ENCODE data around the gene FMO4. TPM values are rescaled to one million over a fixed set of nuclear protein-coding genes. Genes with fewer than 3 reads are reported as not detected.
"Not testable (repeated sequence)": the region's sequence is repeated elsewhere in the genome, so short reads cannot be mapped to it uniquely, and the experiment has no call there.

FMO4 gene
- total and polyA plus RNA-seq, 2 experiments from 2014 or later, result 1.4 to 1.7 TPM

GRCh38 chr1:171357179-171357578 lies 43.2 kb downstream of the FMO4 start:
- H3K27ac ChIP-seq, result no peak overlapping the region
- H2AFZ ChIP-seq, result no peak overlapping the region
- no peak overlapping the region for H3K9ac ChIP-seq
- WGBS, 2 experiments (ENCODE audit: low coverage in 1 of 2, low lambda C conversion rate in 2 of 2, missing lambda C conversion rate in 2 of 2), result 49 to 50% methylated on average over 4 of the region's 4 CpGs
- in situ Hi-C loops (cut with MboI), result no loop called here
- H3K4me3 ChIP-seq, result no peak overlapping the region
- no peaks in the 10 kb centered on the region for H3K9me3 ChIP-seq (ENCODE audit: low read depth)
- no peak for DNase-seq
- no peaks in the 10 kb centered on the region for H3K9me2 ChIP-seq (ENCODE audit: insufficient read depth)
- H3K4me1 ChIP-seq (ENCODE audit: insufficient read depth), result no peaks in the 10 kb centered on the region
- H3F3A ChIP-seq (ENCODE audit: insufficient read depth), result no peaks in the 10 kb centered on the region
- H3K4me2 ChIP-seq (ENCODE audit: unreplicated experiment), result no peak overlapping the region
- no peaks in the 10 kb centered on the region for H3K36me3 ChIP-seq (ENCODE audit: low read depth)
- no peaks in the 10 kb centered on the region for H4K20me1 ChIP-seq (ENCODE audit: insufficient read depth)
- H3K27me3 ChIP-seq (replicated peaks; ENCODE audit: insufficient read depth), result 0 out of 2 replicates have a peak, but pooled peaks cover 4% of the 10 kb centered on the region
- H3K79me2 ChIP-seq (ENCODE audit: insufficient read depth), result no peaks in the 10 kb centered on the region
- TF ChIP-seq EZH2 (IDR thresholded peaks at IDR 0.05; ENCODE audit: insufficient read depth, poor library complexity, severe bottlenecking) (no peak), EZH2phosphoT487 (IDR thresholded peaks at IDR 0.05; ENCODE audit: insufficient read depth, low read depth) (no peak)

- H3K9me2 ChIP-seq (ENCODE audit: insufficient read depth); H3K79me2 ChIP-seq (ENCODE audit: insufficient read depth); H4K20me1 ChIP-seq (ENCODE audit: insufficient read depth); H3F3A ChIP-seq (ENCODE audit: insufficient read depth); H3K9me3 ChIP-seq (ENCODE audit: low read depth); in situ Hi-C loops (cut with MboI); H3K4me1 ChIP-seq (ENCODE audit: insufficient read depth); H3K36me3 ChIP-seq (ENCODE audit: low read depth); H2AFZ ChIP-seq; H3K27me3 ChIP-seq (replicated peaks; ENCODE audit: insufficient read depth); DNase-seq; H3K4me3 ChIP-seq; H3K9ac ChIP-seq; H3K4me2 ChIP-seq (ENCODE audit: unreplicated experiment); H3K27ac ChIP-seq: not testable (repeated sequence)
- WGBS, 2 experiments (ENCODE audit: low coverage in 1 of 2, low lambda C conversion rate in 2 of 2, missing lambda C conversion rate in 2 of 2), result 62% methylated on average over 7 of the region's 7 CpGs
Measured at GRCh38 chr1:171359355-171359648, 45.3 kb downstream of the FMO4 start.

- H3K27ac ChIP-seq; H3K27me3 ChIP-seq (replicated peaks; ENCODE audit: insufficient read depth); H2AFZ ChIP-seq; H3K4me1 ChIP-seq (ENCODE audit: insufficient read depth); H3K9me3 ChIP-seq (ENCODE audit: low read depth); H3K9me2 ChIP-seq (ENCODE audit: insufficient read depth); H4K20me1 ChIP-seq (ENCODE audit: insufficient read depth); H3K9ac ChIP-seq; H3K79me2 ChIP-seq (ENCODE audit: insufficient read depth); H3F3A ChIP-seq (ENCODE audit: insufficient read depth); H3K36me3 ChIP-seq (ENCODE audit: low read depth); H3K4me2 ChIP-seq (ENCODE audit: unreplicated experiment); H3K4me3 ChIP-seq; in situ Hi-C loops (cut with MboI): not testable (repeated sequence)
- WGBS, 2 experiments (ENCODE audit: low coverage in 1 of 2, low lambda C conversion rate in 2 of 2, missing lambda C conversion rate in 2 of 2), result 69 to 72% methylated on average over 9 of the region's 9 CpGs
- DNase-seq, result peak; percentile 6
Measured at GRCh38 chr1:171359731-171360527, 45.9 kb downstream of the FMO4 start.

- DNase-seq, result peak; percentile 12
- no peaks in the 10 kb centered on the region for H3K9me2 ChIP-seq (ENCODE audit: insufficient read depth)
- no peak overlapping the region for H3K4me2 ChIP-seq (ENCODE audit: unreplicated experiment)
- H3K79me2 ChIP-seq (ENCODE audit: insufficient read depth), result no peaks in the 10 kb centered on the region
- H3K27me3 ChIP-seq (replicated peaks; ENCODE audit: insufficient read depth), result no peaks in the 10 kb centered on the region
- no peaks in the 10 kb centered on the region for H3K9me3 ChIP-seq (ENCODE audit: low read depth)
- H3K4me3 ChIP-seq, result no peak overlapping the region
- H3K27ac ChIP-seq, result no peak overlapping the region
- no peaks in the 10 kb centered on the region for H4K20me1 ChIP-seq (ENCODE audit: insufficient read depth)
- TF ChIP-seq EZH2 (IDR thresholded peaks at IDR 0.05; ENCODE audit: insufficient read depth, poor library complexity, severe bottlenecking) (no peak), EZH2phosphoT487 (IDR thresholded peaks at IDR 0.05; ENCODE audit: insufficient read depth, low read depth) (no peak)
- in situ Hi-C loops (cut with MboI), result no loop called here
- H3K4me1 ChIP-seq (ENCODE audit: insufficient read depth), result no peaks in the 10 kb centered on the region
- H3F3A ChIP-seq (ENCODE audit: insufficient read depth), result no peaks in the 10 kb centered on the region
- no peaks in the 10 kb centered on the region for H3K36me3 ChIP-seq (ENCODE audit: low read depth)
- H3K9ac ChIP-seq, result no peak overlapping the region
- no peak overlapping the region for H2AFZ ChIP-seq
- 77 to 78% methylated on average over 6 of the region's 6 CpGs for WGBS, 2 experiments (ENCODE audit: low coverage in 1 of 2, low lambda C conversion rate in 2 of 2, missing lambda C conversion rate in 2 of 2)
Measured at GRCh38 chr1:171366085-171366484, 52.1 kb downstream of the FMO4 start.

- Histone ChIP-seq H4K20me1 (ENCODE audit: insufficient read depth) (no peaks in the 10 kb centered on the region), H3K4me2 (ENCODE audit: unreplicated experiment) (no peak overlapping the region), H3K4me1 (ENCODE audit: insufficient read depth) (no peaks in the 10 kb centered on the region), H2AFZ (no peak overlapping the region), H3K4me3 (no peak overlapping the region), H3K27ac (no peak overlapping the region), H3K9me2 (ENCODE audit: insufficient read depth) (no peaks in the 10 kb centered on the region), H3F3A (ENCODE audit: insufficient read depth) (no peaks in the 10 kb centered on the region), H3K9ac (no peak overlapping the region), H3K27me3 (replicated peaks; ENCODE audit: insufficient read depth) (no peaks in the 10 kb centered on the region), H3K79me2 (ENCODE audit: insufficient read depth) (no peaks in the 10 kb centered on the region), H3K9me3 (ENCODE audit: low read depth) (no peaks in the 10 kb centered on the region), H3K36me3 (ENCODE audit: low read depth) (no peaks in the 10 kb centered on the region)
- no peak for DNase-seq
- TF ChIP-seq EZH2 (IDR thresholded peaks at IDR 0.05; ENCODE audit: insufficient read depth, poor library complexity, severe bottlenecking), result no peak
- TF ChIP-seq EZH2phosphoT487 (IDR thresholded peaks at IDR 0.05; ENCODE audit: insufficient read depth, low read depth), result no peak
- WGBS, 2 experiments (ENCODE audit: low coverage in 1 of 2, low lambda C conversion rate in 2 of 2, missing lambda C conversion rate in 2 of 2), result 79 to 94% methylated on average over 2 of the region's 2 CpGs
- in situ Hi-C loops (cut with MboI), result no loop called here
Measured at GRCh38 chr1:171366816-171367215, 52.8 kb downstream of the FMO4 start.
